Measurements from ENCODE around the gene MEGF6. TPM values are rescaled to one million over a fixed set of nuclear protein-coding genes. Genes with fewer than 3 reads are reported as not detected.

MEGF6 gene
- total RNA-seq, 3 donors from 2014 or later: 19.3 to 32.1 (median 24.2) TPM

DNA sequence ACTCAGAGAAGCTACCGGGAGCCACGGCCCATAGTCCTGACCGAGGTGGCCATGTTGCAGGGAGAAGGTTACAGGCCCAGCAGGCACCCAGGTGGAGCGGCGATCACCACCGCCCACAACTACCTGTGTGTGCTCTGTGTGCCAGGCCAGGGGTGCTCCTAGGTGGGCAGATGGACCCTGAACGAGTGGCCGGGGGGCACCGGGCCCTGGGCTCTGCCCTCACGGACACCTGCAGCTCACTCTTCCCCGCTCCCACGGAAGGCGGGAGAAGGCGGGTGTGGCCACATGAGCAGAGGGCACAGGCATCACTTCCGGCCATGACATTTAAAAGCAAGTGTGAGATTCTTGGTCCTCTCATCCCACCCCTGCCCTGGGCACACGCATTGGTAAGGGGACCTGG, 73.9 kb downstream of the MEGF6 start:
- peak overlapping the region; percentile 11 to 55 for H3K27ac ChIP-seq
- intact Hi-C loops (cut with DNase I; ENCODE audit: low total_unique reads): no loop called here
- no peaks in the 10 kb centered on the region for H3K36me3 ChIP-seq

DNA sequence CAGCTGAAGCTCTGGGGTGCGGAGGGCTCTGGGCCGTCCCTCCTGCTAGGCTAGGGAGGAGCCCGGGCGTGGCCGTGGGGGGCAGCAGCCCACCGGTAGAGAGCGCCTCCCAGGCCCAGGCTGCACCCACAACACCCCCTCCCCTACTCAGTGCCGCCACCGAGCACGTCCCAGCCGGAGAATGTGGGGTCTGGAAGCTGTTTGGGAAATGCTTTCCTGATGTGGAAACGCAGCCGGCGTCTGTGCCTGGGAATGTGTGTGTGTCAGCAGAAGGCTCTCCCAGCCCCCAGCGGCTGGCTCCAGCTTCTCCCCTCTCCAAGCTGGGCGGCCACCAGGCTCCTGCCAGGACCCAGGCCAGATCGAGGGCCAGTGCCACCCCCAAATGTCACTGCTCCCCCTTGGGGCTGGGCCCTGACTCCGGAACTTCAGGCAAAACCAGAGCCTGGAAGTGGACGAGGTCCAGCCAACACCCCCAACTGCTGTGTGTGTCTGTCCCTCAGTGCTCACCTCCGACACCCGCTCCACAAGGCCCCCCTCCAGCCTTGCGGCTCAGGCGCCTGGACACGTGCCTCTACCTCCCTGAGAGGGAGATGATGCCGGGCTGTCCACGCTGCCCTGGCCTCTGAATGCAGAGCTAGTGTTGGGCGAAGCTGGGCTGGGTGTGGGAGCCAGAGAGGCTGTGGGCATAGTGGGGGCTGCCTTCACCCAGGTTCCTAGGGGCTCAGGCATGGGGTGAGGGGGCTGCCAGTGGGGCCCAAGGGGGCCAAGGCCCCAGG, 74.7 kb downstream of the MEGF6 start:
- no peak for DNase-seq (ENCODE audit: low spot score in 2 of 2)
- intact Hi-C loops (cut with DNase I; ENCODE audit: low total_unique reads): no loop called here
- Histone ChIP-seq H3K4me1 (peaks cover 5 to 12% of the 10 kb centered on the region in 2 donors), H3K36me3 (no peaks in the 10 kb centered on the region), H3K9me3 (no peaks in the 10 kb centered on the region), H3K27ac (peak overlapping the region; percentile 11 to 55), H3K4me3 (no peak overlapping the region), H3K27me3 (no peaks in the 10 kb centered on the region)
- TF ChIP-seq, protein P1, sequence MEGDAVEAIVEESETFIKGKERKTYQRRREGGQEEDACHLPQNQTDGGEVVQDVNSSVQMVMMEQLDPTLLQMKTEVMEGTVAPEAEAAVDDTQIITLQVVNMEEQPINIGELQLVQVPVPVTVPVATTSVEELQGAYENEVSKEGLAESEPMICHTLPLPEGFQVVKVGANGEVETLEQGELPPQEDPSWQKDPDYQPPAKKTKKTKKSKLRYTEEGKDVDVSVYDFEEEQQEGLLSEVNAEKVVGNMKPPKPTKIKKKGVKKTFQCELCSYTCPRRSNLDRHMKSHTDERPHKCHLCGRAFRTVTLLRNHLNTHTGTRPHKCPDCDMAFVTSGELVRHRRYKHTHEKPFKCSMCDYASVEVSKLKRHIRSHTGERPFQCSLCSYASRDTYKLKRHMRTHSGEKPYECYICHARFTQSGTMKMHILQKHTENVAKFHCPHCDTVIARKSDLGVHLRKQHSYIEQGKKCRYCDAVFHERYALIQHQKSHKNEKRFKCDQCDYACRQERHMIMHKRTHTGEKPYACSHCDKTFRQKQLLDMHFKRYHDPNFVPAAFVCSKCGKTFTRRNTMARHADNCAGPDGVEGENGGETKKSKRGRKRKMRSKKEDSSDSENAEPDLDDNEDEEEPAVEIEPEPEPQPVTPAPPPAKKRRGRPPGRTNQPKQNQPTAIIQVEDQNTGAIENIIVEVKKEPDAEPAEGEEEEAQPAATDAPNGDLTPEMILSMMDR (IDR thresholded peaks at IDR 0.05): no peak
- TF ChIP-seq POLR2A (IDR thresholded peaks at IDR 0.05): no peak
- no peak for TF ChIP-seq POLR2AphosphoS5 (IDR thresholded peaks at IDR 0.05)

More for the DNA sequence above, 73.9 kb downstream of the MEGF6 start:
- H3K9me3 ChIP-seq: no peaks in the 10 kb centered on the region
- no peak for DNase-seq (ENCODE audit: low spot score in 2 of 2)
- TF ChIP-seq, protein P1 (IDR thresholded peaks at IDR 0.05): no peak
- TF ChIP-seq POLR2A (IDR thresholded peaks at IDR 0.05) (no peak), POLR2AphosphoS5 (IDR thresholded peaks at IDR 0.05) (no peak)
- peaks cover 5 to 12% of the 10 kb centered on the region in 2 donors for H3K4me1 ChIP-seq
- H3K4me3 ChIP-seq: no peak overlapping the region
- H3K27me3 ChIP-seq: no peaks in the 10 kb centered on the region

GRCh38 chr1:3535732-3536131, 75.6 kb downstream of the MEGF6 start:
- no peak for DNase-seq (ENCODE audit: low spot score in 2 of 2)
- Histone ChIP-seq H3K27ac (peak overlapping the region in 1 of 2 donors; percentile 55), H3K27me3 (no peaks in the 10 kb centered on the region), H3K9me3 (no peaks in the 10 kb centered on the region), H3K4me3 (no peak overlapping the region), H3K4me1 (peaks cover 5 to 12% of the 10 kb centered on the region in 2 donors), H3K36me3 (no peaks in the 10 kb centered on the region)
- TF ChIP-seq, protein P1 (IDR thresholded peaks at IDR 0.05): no peak
- TF ChIP-seq POLR2A (IDR thresholded peaks at IDR 0.05): no peak
- no peak for TF ChIP-seq POLR2AphosphoS5 (IDR thresholded peaks at IDR 0.05)
- intact Hi-C loops (cut with DNase I; ENCODE audit: low total_unique reads): no loop called here

- Histone ChIP-seq H3K4me3 (no peak overlapping the region), H3K4me1 (peaks cover 9 to 16% of the 10 kb centered on the region in 2 donors), H3K27me3 (no peaks in the 10 kb centered on the region), H3K9me3 (no peaks in the 10 kb centered on the region), H3K36me3 (no peaks in the 10 kb centered on the region), H3K27ac (no peak overlapping the region)
- no peak for TF ChIP-seq POLR2A (IDR thresholded peaks at IDR 0.05)
- TF ChIP-seq, protein P1 (IDR thresholded peaks at IDR 0.05): no peak
- TF ChIP-seq POLR2AphosphoS5 (IDR thresholded peaks at IDR 0.05): no peak
- no peak for DNase-seq (ENCODE audit: low spot score in 2 of 2)
- intact Hi-C loops (cut with DNase I; ENCODE audit: low total_unique reads): no loop called here
Measured at GRCh38 chr1:3534803-3535637, 76.3 kb downstream of the MEGF6 start.
